K562 (cell line): ENCODE results near the gene NAPA.

Experiments
- CTCF ChIP-seq, 3 experiments: IDR thresholded peaks in 2 of 3; conservative IDR thresholded peaks in 1 of 3; 2 replicates each; pipeline ENCODE4 v1.5.1; 2011 to 2012; ENCODE audit warnings: low read length in 3 of 3, mild to moderate bottlenecking in 3 of 3, control low read depth in 2 of 3, improper control_type of control experiment in 1 of 3, inconsistent platforms in 1 of 3, low read depth in 1 of 3, mixed read lengths in 1 of 3, moderate library complexity in 1 of 3; ENCODE audit not compliant: insufficient read depth in 2 of 3
- ETS2 ChIP-seq: IDR thresholded peaks from 2 replicates; pipeline ENCODE4 v1.6.1; 2016; ENCODE audit warnings: borderline replicate concordance, missing genetic modification characterization, mild to moderate bottlenecking, moderate library complexity, missing compliant biosample characterization; ENCODE audit not compliant: poor library complexity, severe bottlenecking
- RFX5 ChIP-seq: IDR thresholded peaks from 2 replicates; pipeline ENCODE4 v1.6.1; 2011; ENCODE audit warnings: low read depth, mild to moderate bottlenecking, improper control_type of control experiment, low read length
- ZKSCAN3 ChIP-seq: fragments of 250-450 bp; sonication (Bioruptor Pico); IDR thresholded peaks from 2 replicates; pipeline ENCODE4 v1.4.0; 2020
- TF ChIP-seq, protein P1 (sequence below): fragments of 250-450 bp; sonication (Bioruptor Pico); IDR thresholded peaks from 2 replicates; pipeline ENCODE4 v1.5.0; 2020; ENCODE audit warnings: mild to moderate bottlenecking, borderline replicate concordance

DNA sequence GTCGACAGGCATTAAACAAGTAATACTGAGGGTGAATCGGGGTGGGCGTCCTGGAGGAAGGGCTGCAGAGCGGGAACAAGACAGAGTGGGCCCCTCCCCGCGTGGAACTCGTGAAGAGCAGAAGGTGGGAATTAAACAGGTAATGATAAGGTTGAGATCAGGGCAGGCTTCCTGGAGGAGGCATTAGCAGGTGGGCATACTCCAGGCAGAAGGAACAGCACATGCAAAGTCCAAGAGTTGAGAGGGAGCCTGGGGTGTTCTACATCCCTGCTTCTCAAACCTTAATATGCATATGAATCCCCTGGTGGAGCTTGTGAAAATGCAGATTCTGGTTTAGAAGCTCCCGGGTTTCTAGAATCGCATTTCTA, 66.5 kb downstream of the NAPA start:
- TF ChIP-seq CTCF (IDR thresholded peaks at IDR 0.05 in 2 of 3, conservative IDR thresholded peaks at IDR 0.05 in 1 of 3; ENCODE audit: insufficient read depth in 2 of 3, low read depth in 1 of 3, low read length in 3 of 3) = no peak
- TF ChIP-seq RFX5 = no peak
- TF ChIP-seq, protein P1, sequence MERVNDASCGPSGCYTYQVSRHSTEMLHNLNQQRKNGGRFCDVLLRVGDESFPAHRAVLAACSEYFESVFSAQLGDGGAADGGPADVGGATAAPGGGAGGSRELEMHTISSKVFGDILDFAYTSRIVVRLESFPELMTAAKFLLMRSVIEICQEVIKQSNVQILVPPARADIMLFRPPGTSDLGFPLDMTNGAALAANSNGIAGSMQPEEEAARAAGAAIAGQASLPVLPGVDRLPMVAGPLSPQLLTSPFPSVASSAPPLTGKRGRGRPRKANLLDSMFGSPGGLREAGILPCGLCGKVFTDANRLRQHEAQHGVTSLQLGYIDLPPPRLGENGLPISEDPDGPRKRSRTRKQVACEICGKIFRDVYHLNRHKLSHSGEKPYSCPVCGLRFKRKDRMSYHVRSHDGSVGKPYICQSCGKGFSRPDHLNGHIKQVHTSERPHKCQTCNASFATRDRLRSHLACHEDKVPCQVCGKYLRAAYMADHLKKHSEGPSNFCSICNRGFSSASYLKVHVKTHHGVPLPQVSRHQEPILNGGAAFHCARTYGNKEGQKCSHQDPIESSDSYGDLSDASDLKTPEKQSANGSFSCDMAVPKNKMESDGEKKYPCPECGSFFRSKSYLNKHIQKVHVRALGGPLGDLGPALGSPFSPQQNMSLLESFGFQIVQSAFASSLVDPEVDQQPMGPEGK (CRISPR knock-in tag) = no peak
- no peak for TF ChIP-seq ETS2
- TF ChIP-seq ZKSCAN3 (CRISPR knock-in tag) = no peak
